HL-60 (cell line): ENCODE measurements around the gene CIAO3.

ENCODE experiments used
- DNase-seq, 2 experiments: peaks; one replicate each; pipeline ENCODE4 v3.0.0-alpha.2; 2010 to 2020; ENCODE audit warnings: low read depth in 1 of 2, low spot score in 1 of 2
- H3K27ac ChIP-seq: fragments of 250-450 bp; sonication (Bioruptor Pico); replicated peaks from 2 replicates; pipeline ENCODE4 v1.5.1; 2020; ENCODE audit warnings: mild to moderate bottlenecking, moderate library complexity
- H3K27me3 ChIP-seq: fragments of 250-450 bp; sonication (Bioruptor Pico); 2 replicates; pipeline ENCODE4 v1.5.1; 2021; ENCODE audit warnings: mild to moderate bottlenecking, moderate library complexity; ENCODE audit not compliant: insufficient read depth, poor library complexity, severe bottlenecking
- H3K4me3 ChIP-seq: replicated peaks from 2 replicates; pipeline ENCODE4 v1.5.1; 2011; ENCODE audit warnings: mild to moderate bottlenecking, control low read depth, low read length; ENCODE audit not compliant: insufficient read depth
- CTCF ChIP-seq: IDR thresholded peaks from one replicate; pipeline ENCODE4 v1.5.1; 2011; ENCODE audit warnings: low read length, control low read depth, inconsistent platforms; ENCODE audit not compliant: insufficient read depth
- GABPA ChIP-seq: IDR thresholded peaks from 2 replicates; pipeline ENCODE4 v1.6.1; 2012; ENCODE audit warnings: low read depth
- POLR2AphosphoS5 ChIP-seq: IDR thresholded peaks from 2 replicates; pipeline ENCODE4 v1.6.1; 2012; ENCODE audit warnings: low read depth
- REST ChIP-seq: IDR thresholded peaks from 2 replicates; pipeline ENCODE4 v1.6.1; 2012; ENCODE audit warnings: low read depth; ENCODE audit not compliant: insufficient replicate concordance
- SPI1 ChIP-seq: IDR thresholded peaks from 2 replicates; pipeline ENCODE4 v1.6.1; 2012; ENCODE audit warnings: low read depth, mild to moderate bottlenecking, borderline replicate concordance

CIAO3 gene

GRCh38 chr16:788399-789126, 47.8 kb upstream of the CIAO3 start, which contains the start of gene CHTF18:
CHTF18 (plus strand) TSS chr16:788620; CDS start chr16:788685, 65 bp downstream.
- peak; percentile 83 to 87 for DNase-seq
- H3K27me3 ChIP-seq, result no peaks in the 10 kb centered on the region
- H3K27ac ChIP-seq, result peak within 1 kb of the TSS; percentile 84
- TF ChIP-seq REST (no peak), SPI1 (no peak), GABPA (no peak), CTCF (no peak), POLR2AphosphoS5 (no peak)
- peak within 1 kb of the TSS; percentile 98 for H3K4me3 ChIP-seq

- TF ChIP-seq REST (no peak), CTCF (no peak), POLR2AphosphoS5 (no peak), SPI1 (no peak), GABPA (no peak)
- Histone ChIP-seq H3K4me3 (peak within 1 kb of the TSS; percentile 98), H3K27me3 (peaks cover 3% of the 10 kb centered on the region), H3K27ac (peak within 1 kb of the TSS; percentile 84)
- DNase-seq, result peak in 1 of 2 experiments; percentile 25
Measured at GRCh38 chr16:787978-788398, 47.2 kb upstream of the CIAO3 start, which contains the start of gene RPUSD1. RPUSD1 (minus strand) TSS chr16:788381; CDS start chr16:787737, 644 bp downstream.

GRCh38 chr16:787321-787966, 46.6 kb upstream of the CIAO3 start:
- Histone ChIP-seq H3K27ac (peak overlapping the region; percentile 81), H3K4me3 (peak overlapping the region; percentile 87), H3K27me3 (peaks cover 7% of the 10 kb centered on the region)
- TF ChIP-seq GABPA, result no peak
- TF ChIP-seq REST, result no peak
- TF ChIP-seq SPI1, result no peak
- TF ChIP-seq POLR2AphosphoS5, result no peak
- TF ChIP-seq CTCF, result no peak
- no peak for DNase-seq
